NCI-H2196 treated with DMSO at 0.1 percent for 48 hours (cell line): ENCODE data around the gene TMEM175.

Experiments
- DNase-seq: peaks from one replicate; lab custom pipeline; 2025; ENCODE audit not compliant: unreplicated experiment; lab: John Stamatoyannopoulos, UW

Gene TMEM175

DNA sequence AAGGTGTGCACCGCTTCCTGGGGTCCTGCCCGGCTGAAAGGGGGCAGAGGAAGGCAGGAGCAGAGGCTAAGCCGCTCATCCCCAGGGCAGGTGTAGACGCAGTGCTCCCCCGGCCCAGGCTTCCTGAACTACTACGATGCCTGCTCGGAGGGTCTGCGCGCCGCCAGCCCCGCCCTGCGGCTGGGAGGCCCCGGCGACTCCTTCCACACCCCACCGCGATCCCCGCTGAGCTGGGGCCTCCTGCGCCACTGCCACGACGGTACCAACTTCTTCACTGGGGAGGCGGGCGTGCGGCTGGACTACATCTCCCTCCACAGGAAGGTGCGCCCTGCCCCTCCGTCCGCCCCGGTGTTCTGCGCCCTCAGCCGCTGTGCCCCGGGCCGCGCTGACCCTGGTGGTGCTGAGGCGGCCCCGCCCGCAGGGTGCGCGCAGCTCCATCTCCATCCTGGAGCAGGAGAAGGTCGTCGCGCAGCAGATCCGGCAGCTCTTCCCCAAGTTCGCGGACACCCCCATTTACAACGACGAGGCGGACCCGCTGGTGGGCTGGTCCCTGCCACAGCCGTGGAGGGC is 69.4 kb downstream of the TMEM175 start:
- DNase-seq: no peak

GRCh38 chr4:1002131-1002630 is 69.9 kb downstream of the TMEM175 start:
- DNase-seq: no peak

DNA sequence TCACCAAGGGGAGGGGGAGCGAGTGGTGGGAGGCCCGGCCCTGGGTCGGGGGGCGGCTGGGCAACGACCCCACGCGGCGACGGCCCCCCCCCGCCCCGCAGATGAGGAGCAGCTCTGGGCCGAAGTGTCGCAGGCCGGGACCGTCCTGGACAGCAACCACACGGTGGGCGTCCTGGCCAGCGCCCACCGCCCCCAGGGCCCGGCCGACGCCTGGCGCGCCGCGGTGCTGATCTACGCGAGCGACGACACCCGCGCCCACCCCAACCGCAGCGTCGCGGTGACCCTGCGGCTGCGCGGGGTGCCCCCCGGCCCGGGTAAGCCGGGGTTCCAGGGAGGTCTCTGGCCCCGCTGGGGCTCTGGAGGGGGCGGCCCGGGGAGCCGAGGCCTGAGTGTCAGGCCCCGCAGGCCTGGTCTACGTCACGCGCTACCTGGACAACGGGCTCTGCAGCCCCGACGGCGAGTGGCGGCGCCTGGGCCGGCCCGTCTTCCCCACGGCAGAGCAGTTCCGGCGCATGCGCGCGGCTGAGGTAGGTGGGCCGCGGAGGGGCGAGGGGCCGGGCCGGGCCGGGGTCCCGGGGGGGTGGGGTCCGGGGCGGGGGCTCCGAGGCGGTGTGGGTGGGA is 70.5 kb downstream of the TMEM175 start:
- no peak for DNase-seq

GRCh38 chr4:1003271-1004070 is 71.2 kb downstream of the TMEM175 start:
- no peak for DNase-seq

GRCh38 chr4:1004071-1004418 is 71.8 kb downstream of the TMEM175 start:
- no peak for DNase-seq

DNA sequence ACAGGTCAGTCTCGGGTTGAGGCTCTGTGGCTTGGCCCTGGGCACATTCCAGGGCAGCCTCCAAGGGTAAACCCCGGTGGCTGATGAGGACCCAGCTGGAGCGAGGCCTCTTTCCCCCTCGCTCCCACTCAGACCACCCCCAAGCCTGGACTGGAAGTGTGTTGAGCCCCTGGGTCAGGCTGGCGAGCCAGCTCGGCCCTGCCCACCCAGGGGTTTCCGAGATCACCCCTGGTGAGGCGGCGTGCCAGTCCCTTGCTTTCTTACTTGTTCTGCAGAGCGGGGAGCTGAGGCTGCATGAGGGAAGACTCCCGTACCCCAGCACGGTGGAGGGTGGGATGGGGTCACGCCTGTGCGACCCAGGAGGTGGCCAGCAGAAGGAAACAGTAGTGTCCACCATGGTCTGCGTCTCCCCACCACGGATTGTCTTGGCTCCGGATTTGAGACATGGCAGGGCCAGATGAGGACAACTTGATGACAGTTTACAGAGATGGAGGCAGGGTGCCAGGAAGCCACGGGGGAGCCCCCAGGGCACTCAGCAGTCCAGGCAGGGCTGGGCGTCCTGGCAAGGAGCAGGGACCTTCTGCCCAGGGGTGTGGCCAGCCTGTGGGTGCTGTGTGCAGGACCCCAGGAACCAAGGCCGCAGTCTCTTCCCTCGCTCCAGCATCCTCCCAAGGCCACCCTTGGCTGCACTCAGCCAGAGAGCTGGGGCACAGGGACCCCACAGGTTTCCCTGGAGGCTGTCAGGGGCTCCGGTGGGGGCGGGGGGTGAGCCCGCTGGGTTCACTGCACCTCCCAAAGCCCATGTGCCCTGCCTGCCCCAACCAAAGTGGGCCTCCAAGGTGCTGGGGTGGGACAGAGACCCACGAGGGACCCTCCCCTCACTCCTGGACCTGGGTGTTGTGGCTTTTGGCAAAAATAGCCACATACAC is 72.6 kb downstream of the TMEM175 start:
- DNase-seq: no peak

DNA sequence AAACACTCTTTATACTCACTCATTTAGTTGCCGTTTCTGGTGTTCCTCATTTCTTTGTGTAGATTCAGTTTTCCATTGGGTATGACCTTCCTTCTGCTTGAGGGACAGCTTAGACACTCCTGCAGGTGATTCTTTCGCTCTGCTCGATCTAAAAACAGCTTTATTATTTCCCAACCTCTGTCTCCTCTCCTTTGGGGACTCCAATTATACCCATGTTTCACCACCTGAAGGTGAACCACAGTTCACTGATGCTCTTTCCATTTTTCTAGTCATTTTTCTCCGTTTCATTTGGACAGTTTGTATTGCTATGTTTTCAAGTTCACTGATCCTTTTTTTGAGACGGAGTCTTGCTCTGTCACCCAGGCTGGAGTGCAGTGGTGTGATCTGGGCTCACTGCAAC is 74.6 kb downstream of the TMEM175 start:
- DNase-seq: no peak
